ENCODE measurements around the gene RNF180.
A peak's percentile ranks its signal among the peaks of the same experiment; 100 is the strongest.

The RNF180 gene

GRCh38 chr5:64165500-64166200, at the start of gene RNF180:
Gene RNF180 (plus strand): TSS chr5:64165843. CDS start chr5:64200808, 34,965 bp downstream.
- TF ChIP-seq CTCF (conservative IDR thresholded peaks at IDR 0.05; ENCODE audit: low read depth, low read length) = no peak
- DNase-seq (ENCODE audit: low read depth) = peak; percentile 27
- peak within 1 kb of the TSS; percentile 56 for H3K4me3 ChIP-seq (ENCODE audit: low read depth, low read length)

- H3K4me3 ChIP-seq (ENCODE audit: low read depth, low read length) = no peak overlapping the region
- no peak for TF ChIP-seq CTCF (conservative IDR thresholded peaks at IDR 0.05; ENCODE audit: low read depth, low read length)
- DNase-seq (ENCODE audit: low read depth) = no peak
Observed at GRCh38 chr5:64125521-64125920, 40.1 kb upstream of the RNF180 start.

GRCh38 chr5:64126202-64126741, 39.4 kb upstream of the RNF180 start:
- DNase-seq (ENCODE audit: low read depth) = no peak

GRCh38 chr5:64140018-64140417, 25.6 kb upstream of the RNF180 start:
- no peak for TF ChIP-seq CTCF (conservative IDR thresholded peaks at IDR 0.05; ENCODE audit: low read depth, low read length)
- H3K4me3 ChIP-seq (ENCODE audit: low read depth, low read length) = no peak overlapping the region
- DNase-seq (ENCODE audit: low read depth) = no peak

More at GRCh38 chr5:64126202-64126741, 39.4 kb upstream of the RNF180 start:
- H3K4me3 ChIP-seq (ENCODE audit: low read depth, low read length) = no peak overlapping the region
- no peak for TF ChIP-seq CTCF (conservative IDR thresholded peaks at IDR 0.05; ENCODE audit: low read depth, low read length)

GRCh38 chr5:64144425-64145215, 21.0 kb upstream of the RNF180 start:
- no peak for TF ChIP-seq CTCF (conservative IDR thresholded peaks at IDR 0.05; ENCODE audit: low read depth, low read length)
- peak; percentile 6 for DNase-seq (ENCODE audit: low read depth)
- H3K4me3 ChIP-seq (ENCODE audit: low read depth, low read length) = no peak overlapping the region

GRCh38 chr5:64145216-64145895, 20.3 kb upstream of the RNF180 start:
- no peak overlapping the region for H3K4me3 ChIP-seq (ENCODE audit: low read depth, low read length)
- no peak for DNase-seq (ENCODE audit: low read depth)
- no peak for TF ChIP-seq CTCF (conservative IDR thresholded peaks at IDR 0.05; ENCODE audit: low read depth, low read length)

Data from choroid plexus epithelial cell (primary cell).